Measurements from ENCODE around the gene MED13.
A peak's percentile ranks its signal among the peaks of the same experiment; 100 is the strongest.

Gene MED13, protein sequence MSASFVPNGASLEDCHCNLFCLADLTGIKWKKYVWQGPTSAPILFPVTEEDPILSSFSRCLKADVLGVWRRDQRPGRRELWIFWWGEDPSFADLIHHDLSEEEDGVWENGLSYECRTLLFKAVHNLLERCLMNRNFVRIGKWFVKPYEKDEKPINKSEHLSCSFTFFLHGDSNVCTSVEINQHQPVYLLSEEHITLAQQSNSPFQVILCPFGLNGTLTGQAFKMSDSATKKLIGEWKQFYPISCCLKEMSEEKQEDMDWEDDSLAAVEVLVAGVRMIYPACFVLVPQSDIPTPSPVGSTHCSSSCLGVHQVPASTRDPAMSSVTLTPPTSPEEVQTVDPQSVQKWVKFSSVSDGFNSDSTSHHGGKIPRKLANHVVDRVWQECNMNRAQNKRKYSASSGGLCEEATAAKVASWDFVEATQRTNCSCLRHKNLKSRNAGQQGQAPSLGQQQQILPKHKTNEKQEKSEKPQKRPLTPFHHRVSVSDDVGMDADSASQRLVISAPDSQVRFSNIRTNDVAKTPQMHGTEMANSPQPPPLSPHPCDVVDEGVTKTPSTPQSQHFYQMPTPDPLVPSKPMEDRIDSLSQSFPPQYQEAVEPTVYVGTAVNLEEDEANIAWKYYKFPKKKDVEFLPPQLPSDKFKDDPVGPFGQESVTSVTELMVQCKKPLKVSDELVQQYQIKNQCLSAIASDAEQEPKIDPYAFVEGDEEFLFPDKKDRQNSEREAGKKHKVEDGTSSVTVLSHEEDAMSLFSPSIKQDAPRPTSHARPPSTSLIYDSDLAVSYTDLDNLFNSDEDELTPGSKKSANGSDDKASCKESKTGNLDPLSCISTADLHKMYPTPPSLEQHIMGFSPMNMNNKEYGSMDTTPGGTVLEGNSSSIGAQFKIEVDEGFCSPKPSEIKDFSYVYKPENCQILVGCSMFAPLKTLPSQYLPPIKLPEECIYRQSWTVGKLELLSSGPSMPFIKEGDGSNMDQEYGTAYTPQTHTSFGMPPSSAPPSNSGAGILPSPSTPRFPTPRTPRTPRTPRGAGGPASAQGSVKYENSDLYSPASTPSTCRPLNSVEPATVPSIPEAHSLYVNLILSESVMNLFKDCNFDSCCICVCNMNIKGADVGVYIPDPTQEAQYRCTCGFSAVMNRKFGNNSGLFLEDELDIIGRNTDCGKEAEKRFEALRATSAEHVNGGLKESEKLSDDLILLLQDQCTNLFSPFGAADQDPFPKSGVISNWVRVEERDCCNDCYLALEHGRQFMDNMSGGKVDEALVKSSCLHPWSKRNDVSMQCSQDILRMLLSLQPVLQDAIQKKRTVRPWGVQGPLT (N-terminal part only)

DNA sequence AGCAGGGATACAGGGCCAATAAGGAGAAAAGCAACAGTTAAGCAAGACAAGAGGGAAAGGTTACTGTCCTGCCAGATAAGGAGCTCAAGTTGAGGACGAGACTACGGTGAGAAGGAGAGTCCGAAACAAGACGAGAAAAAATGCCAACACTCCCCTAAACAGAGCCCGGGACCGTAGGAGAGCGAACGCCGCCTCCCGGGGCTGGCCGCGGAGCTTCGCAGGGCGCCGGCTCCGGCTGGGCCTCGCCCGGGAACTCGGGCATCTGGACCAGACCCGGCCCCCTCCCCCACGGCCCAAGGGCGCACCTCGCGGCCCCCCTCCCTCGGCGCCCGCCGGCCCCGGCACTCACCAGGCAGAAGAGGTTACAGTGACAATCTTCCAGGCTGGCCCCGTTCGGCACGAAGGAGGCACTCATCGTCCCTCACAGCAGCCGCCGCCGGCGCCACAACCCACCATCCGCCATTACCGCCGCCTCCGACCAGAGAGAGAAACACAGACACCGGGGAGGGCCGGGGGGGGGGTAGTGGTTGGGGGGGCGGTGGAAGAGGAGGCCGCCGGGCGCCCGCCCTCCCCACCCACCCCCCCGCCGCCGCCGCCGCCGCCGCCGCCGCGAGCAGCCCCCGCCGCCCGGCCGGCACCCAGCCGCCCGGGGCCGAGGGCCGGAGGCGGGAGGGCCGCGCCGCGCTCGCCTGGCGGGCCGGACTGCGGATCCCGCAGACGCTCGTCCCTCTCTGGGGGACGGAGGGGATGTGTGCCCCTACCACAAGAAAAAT lies at the start of gene MED13:
Gene MED13, minus strand, starts transcription at position 488 of the 773 bp plus-strand sequence. Its CDS starts 73 bp downstream, at position 415.
- peak; percentile 82 for DNase-seq

DNA sequence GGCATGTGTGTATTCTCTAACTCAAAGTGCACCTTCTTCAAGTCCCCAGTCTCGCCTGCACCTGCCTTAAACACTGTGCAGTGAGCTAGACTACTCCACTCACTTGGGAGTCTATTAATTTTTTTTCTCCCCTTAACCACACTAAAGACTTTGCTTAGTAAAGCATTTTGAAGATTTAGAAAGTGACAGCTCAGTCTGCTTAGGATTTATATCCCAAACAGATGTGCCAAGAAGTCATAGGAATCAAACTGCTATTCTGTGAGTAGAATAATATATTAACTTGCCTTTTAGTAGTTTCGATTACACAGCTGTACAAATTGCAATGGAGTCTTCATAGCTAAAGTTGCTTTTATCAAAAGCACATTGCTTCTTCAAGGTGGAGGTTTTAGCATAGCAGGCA lies 47.2 kb upstream of the MED13 start:
- no peak for DNase-seq

DNA sequence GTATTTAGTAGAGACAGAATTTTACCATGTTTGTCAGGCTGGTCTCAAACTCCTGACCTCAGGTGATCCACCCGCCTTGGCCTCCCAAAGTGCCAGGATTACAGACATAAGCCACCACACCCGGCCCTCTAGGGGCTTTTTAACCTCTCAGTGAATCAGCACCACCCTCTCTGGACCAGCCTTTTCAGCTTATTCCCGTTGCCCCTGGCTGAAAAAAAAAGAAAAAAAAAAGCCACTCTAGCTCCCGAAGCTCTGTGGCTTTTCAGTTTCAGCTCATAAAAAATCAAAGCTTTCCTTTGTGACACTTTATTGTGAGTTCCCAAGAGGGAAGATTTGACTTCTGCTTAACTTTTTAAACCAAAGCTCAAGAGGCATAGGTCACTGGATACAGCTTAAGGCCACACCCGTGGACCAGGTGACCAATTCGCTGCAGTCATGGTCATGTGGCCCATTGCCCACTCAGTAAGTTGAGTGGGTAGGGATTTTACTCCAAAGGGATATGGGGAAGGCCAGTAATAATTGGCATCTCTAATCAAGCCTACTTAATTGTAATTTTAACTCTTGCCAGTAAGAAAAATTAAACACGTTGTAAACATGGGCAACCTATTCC lies 46.6 kb upstream of the MED13 start:
- no peak for DNase-seq

DNA sequence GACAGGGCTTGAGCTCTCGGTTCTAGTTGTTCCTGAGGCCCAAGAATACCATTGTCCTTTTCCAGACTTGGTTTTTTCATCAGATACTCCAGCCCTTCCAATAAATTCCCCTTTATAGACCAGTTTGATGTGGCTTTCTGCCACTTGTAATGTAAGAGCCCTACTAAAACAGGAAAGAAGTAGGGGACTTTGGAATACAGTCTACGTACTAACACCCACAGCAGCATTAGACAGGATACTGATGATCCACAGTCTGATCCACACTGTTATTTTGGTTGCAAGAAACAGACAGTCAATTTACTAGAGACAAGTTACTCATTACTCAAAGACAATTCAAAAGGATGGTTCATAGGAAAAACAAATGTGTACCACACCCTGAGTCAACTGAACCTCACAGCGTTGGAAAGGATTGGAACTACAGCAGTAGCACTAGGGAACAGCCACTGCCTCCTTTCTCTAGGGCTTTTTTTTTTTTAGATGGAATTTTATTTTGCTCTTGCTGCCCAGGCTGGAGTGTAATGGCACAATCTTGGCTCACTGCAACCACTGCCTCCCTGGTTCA lies 45.9 kb upstream of the MED13 start:
- DNase-seq: no peak

DNA sequence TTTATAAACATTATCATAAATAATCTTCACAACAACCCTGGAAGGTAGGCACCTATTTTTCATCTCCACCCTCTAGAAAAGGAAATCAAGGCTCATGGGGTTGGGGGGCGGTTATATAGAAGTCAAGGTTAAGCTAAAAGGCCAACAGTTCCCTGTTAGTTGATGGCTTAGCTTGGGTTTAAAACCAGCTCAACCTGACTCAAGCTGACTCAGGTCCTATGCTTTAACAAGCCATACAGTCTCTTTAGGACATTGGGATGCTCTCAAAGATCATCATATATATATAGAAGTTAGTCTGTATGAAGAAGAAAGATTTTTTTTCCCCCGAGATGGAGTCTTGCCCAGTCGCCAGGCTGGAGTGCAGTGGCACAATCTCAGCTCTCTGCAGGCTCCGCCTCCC lies 44.8 kb upstream of the MED13 start:
- no peak for DNase-seq

DNA sequence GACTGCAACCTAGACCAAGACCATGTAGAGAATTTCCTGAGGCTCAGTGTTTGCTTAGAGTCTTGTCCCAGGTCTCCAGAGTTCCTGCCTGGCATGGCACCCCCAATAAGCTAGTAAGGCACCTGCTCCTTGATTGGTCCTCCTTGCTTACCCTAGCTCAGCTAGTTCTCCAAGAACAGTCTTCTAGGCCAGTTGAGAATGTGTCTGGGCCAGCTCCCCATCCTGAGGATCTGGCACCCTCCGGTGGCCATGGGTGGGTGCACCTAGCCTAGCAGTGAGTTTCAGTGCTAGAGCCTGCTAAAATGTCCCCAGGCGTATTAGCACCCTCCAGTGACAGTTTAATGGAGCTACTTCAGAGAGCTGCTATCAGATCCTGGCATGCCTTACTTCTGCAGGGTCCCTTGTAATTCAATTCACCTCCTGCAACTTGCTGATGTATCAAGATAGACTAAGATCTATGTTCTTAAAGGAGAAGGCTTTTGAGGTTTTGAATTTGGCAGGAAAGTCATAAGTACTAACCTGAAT lies 44.4 kb upstream of the MED13 start:
- peak; percentile 95 for DNase-seq

DNA sequence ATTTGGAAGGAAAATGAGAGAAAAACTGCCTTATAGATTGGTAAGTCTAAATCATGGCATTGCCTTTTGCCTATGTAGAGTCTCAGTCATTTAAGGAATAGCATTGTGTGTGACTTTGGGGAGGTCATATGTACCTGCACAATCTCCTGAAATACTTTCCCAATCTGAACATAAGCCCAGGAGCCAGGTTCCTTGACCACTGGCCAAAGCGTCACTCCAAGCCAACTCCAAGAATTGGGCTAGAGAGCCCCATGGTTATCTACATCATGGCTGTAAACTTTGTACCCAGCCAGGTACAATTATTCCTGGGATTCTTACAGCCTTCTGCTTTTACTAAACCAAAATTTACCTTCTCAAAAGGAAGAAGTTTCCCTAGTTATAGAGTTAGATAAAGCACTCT lies 40.8 kb upstream of the MED13 start:
- DNase-seq: no peak

DNA sequence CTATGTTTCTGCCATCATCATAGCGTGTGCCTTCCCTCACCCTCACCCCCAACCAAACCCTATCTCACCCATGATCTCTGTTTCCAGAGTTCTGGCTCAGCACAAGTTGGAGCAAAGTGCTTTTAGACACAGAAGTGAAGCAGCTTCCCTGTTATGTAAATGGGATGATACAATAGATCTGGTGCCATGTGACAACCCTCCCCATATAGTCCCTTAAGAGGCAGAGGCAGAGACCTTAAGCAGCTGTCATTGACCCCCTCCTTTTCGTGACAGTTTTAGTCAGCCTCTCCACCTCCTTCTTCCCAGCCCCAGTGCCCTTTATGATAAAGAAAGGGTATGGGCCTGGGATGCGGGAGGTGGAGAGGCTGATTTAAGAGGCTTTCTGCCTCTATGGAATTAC lies 40.3 kb upstream of the MED13 start:
- peak; percentile 11 for DNase-seq

DNA sequence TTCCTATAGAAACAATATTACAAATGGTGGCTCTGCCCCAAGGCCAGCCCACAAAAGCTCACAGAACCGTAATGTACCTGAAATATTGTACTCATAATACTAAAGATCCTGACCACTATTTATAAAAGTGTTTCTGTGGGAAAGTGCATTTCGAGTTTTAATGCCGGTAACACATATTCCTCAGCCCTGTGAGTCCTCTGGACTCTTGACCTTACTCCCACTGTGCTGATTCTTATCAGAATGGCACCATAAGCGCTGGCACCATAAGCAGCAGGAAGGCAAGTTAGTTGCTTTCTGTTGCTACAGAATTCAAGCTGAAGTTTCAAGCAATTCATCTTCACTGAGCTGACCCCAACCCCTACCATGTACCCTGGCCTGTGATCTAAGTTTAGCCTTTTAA lies 36.4 kb upstream of the MED13 start:
- DNase-seq: no peak

DNA sequence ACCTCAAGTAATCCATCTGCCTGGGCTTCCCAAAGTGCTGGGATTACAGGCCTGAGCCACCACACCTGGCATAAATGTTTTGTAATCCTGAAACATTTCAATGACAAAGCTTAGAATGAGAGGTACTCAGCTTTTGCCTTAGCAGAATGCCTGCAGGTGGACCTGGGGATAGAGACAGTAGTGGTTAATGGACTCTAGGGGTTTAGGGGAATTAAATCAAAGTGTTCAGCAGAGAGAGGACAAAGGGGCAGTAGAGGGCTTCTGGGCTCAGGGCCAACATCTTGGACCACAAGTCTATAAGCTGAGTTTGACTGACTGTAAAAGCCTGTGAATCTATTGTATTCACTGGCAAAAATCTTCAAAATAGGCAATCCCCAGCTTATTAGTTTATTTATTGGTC lies 36.0 kb upstream of the MED13 start:
- no peak for DNase-seq

DNA sequence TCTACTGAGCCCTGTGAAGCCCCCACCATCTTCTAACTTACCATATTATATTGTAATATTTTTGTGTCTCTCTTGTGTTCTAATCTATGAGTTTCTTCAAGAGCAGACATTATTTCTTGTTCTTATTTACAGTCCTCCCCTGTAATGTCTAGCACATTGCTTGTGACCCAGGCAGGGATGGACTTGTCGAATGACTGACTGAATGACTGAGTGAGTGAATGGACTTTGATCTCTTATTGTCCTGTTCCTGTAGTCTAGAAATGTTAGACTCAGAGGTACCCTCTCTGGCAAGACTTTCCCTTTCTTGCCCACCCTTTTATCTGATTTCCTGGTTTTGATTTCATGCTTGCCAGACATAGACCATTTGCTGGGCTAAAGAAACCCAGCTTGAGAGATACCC lies 35.0 kb upstream of the MED13 start:
- no peak for DNase-seq

DNA sequence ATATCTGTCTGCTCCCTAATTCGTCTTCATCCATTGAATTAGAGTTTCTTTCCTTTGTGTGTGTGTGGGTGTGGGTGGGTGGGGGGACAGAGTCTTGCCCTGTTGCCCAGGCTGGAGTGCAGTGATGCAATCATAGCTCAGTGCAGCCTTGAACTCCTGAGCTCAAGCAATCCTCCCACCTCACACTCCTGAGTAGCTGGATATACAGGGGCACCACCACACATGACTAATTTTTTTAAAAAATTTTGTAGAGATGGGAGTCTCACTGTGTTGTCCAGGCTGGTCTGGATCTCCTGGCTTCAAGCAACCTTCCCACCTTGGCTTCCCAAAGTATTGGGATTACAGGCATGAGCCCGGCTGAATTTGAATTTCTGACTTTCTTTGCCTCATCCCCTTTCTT lies 34.5 kb upstream of the MED13 start:
- DNase-seq: no peak

DNA sequence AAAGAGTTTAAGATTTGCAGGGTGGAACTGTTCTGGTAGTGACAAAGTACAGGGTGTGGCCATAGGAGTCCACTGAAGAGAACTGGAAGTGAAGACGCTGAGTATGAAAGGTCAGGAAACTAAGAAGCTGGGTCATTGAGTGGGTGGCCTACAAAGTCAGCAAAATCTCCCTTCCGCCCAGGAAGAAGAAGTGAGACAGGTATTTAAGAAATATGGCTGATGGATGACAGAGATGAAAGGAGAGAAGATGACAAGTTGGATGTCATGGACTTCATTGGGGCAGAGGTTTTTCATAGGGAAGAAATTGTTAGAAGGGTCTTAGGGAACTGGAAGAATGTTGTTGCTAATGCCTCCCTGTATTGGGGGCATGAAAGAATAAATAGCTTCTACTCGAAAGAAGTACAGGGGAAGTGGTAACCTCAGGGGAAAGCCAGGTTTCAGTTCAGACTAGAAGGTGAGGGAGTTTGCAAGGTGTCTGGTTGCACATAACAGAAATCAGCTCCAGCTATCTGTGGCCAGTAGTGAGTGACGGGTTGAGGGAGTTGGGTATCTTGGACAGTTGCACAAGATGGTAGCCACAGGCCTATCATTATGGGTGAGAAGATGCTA lies 33.6 kb upstream of the MED13 start:
- no peak for DNase-seq

DNA sequence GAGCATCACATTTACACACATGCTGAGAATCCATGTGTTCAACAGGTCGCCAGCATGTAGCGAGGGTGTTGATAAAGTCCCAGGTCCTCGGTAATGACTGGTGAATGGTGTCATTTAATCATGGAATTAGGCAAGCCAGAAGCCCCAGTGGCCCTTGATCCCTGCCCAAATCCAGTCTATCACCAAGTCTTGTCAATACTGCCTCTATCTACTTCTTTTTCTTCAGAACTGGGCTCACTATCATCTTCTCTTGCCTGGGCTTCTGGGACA lies 31.3 kb upstream of the MED13 start:
- DNase-seq: no peak

DNA sequence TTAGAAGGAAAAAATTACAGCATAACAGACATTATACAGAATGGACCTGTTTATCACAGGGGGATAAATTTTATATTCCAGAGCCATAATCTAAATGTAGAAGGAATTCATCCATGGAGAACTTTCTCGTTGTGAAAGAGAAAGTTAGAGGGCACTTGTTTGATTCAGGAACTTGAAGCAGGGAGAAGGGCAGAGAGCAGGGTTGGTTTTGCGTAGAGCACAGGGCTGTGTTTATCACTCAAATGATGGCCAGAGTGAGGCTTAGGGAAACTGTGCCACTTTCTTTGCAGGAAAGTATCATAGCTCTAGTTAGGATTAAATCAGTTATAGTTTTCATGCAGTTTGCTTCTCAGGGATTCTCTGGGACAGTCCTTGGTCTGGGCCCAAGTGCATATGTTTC lies 29.1 kb upstream of the MED13 start:
- no peak for DNase-seq

DNA sequence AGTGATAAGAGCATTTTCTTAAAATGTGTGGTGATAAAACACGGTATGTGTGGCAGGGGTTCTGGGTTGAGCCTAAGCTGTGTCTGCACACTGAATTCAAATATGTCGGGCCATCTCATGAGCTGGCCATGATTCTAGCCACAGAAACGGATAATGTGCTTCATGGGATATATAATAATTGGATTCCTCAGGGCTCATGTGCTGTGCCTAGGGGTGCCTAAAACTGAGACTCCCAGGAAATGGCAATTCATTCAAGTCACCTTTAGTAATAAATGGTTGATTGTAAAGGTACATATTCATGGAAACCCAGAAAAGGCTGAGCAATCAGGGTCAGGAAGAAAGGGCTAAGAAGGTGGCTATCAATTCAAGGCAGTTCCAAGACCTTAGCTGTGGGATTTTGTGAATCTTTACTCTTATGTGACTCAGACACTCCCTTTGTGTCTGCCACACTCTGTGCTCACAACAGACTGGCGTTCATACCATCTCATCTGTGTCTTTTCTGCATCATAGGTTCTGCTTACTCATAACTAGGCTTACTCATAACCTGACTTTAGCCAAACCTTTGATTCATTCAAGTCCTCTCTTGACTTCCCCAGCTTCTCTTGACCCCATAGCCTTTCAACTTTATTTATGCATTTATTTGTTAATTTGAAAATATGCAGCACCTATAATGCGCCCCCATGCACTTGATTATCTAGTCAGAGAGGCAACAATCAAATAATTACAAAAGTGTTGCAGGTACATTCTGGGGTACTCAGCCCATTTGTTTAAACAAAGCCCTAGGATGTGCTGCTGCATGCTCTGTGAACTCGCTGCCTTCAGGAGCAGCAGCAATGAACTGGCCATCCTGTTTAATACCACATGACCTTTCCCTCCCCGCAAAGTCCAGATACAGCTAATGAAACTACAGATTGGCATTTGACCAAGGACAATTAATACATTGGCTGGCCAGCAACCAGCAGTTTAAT lies 28.4 kb upstream of the MED13 start:
- no peak for DNase-seq

DNA sequence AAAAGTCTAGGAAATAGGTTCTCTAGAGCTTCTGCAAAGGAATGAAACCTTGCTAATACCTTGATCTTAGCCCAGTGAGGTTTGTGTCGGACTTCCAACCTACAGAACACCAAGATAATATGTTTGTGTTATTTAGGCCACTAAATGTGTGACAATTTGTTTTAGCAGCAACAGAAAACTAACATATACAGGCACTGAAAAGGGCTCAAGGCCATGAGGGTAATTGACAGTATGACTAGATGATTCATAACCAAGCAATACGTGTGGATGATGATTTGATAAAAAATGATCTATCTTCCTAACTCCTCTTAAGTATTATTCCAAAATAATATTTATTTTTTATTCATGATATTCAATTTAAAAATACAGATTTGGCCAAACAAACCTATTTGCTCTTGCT lies 27.7 kb upstream of the MED13 start:
- no peak for DNase-seq

DNA sequence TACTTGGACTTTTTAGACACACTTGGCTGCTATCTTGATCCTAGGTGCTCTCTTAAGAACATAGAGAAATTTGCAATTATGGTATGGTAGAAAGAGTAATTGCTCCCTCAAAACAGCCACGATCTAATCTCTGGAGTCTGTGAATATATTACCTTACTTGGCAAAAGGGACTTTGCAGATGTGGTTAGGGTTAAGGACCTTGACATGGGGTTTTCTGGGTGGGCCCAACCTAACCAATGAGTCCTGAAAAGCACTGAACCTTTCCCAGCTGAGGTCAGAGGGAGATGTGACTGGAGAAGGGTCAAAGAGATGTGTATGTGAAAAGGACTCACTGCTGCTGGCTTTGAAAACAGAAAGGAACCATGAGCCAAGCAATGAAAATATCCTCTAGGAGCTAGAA lies 26.7 kb upstream of the MED13 start:
- DNase-seq: no peak

DNA sequence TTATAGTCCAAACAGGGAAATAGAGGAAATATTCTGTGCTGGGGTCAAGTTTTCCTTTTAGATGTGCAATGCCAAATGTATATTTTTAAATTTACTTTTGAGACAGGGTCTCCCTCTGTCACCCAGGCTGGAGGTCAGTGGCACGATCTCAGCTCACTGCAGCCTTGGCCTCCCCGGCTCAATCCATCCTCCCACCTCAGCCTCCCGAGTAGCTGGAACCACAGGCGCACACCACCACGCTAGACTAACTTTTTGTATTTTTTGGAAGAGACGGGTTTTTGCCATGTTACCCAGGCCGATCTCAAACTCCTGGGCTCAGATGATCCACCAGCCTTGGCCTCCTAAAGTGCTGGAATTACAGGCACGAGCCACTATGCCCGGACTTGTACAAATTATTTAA lies 25.8 kb upstream of the MED13 start:
- DNase-seq: no peak

All from OCI-M1 (cell line).